ENCODE data around the gene PLEKHG2.

PLEKHG2 gene

DNA sequence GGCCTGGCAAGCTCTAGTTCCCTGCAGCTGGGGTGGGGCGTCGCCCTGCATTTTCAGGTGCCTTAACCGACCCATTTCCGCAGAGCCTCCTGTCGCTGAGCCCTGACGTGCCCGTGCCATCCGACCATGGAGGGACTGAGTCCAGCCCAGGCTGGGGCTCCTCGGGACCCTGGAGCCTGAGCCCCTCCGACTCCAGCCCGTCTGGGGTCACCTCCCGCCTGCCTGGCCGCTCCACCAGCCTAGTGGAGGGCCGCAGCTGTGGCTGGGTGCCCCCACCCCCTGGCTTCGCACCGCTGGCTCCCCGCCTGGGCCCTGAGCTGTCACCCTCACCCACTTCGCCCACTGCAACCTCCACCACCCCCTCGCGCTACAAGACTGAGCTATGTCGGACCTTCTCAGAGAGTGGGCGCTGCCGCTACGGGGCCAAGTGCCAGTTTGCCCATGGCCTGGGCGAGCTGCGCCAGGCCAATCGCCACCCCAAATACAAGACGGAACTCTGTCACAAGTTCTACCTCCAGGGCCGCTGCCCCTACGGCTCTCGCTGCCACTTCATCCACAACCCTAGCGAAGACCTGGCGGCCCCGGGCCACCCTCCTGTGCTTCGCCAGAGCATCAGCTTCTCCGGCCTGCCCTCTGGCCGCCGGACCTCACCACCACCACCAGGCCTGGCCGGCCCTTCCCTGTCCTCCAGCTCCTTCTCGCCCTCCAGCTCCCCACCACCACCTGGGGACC is 4.6 kb upstream of the PLEKHG2 start:
- DNase-seq: no peak

DNA sequence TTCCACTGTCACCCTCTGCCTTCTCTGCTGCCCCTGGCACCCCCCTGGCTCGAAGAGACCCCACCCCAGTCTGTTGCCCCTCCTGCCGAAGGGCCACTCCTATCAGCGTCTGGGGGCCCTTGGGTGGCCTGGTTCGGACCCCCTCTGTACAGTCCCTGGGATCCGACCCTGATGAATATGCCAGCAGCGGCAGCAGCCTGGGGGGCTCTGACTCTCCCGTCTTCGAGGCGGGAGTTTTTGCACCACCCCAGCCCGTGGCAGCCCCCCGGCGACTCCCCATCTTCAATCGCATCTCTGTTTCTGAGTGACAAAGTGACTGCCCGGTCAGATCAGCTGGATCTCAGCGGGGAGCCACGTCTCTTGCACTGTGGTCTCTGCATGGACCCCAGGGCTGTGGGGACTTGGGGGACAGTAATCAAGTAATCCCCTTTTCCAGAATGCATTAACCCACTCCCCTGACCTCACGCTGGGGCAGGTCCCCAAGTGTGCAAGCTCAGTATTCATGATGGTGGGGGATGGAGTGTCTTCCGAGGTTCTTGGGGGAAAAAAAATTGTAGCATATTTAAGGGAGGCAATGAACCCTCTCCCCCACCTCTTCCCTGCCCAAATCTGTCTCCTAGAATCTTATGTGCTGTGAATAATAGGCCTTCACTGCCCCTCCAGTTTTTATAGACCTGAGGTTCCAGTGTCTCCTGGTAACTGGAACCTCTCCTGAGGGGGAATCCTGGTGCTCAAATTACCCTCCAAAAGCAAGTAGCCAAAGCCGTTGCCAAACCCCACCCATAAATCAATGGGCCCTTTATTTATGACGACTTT is 3.9 kb upstream of the PLEKHG2 start:
- DNase-seq: no peak

DNA sequence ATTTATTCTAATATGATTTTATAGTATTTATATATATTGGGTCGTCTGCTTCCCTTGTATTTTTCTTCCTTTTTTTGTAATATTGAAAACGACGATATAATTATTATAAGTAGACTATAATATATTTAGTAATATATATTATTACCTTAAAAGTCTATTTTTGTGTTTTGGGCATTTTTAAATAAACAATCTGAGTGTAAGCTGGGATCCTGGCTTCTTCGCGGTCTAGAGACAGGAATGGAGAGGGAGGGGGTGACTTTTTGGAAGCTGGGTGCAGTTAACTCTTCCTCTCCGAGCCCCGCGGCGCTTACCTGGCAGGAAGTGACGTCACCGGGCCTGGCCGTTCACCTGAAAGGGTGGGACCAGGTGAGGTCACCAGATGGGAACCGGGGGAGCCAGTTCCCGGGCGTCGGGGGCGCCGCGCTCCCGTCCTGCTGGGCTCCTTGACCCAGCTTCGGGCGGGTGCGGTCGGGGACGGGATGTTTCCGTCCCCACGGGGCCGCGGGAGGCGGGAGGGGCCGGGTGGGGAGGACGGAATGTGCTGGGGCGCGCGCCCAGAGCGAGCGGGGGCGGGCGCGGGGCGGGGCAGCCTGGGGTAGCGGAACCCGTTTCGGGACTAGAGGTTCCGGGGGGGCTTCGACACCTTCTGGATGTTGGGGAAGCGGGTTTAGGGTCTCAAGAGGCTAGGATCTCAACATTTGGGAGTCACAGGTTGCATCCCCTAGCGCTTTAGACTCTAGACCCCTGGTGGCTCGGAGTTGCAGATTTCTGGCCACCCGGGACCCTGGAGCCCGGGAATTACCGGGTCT is 3.1 kb upstream of the PLEKHG2 start:
- DNase-seq: peak; percentile 86

DNA sequence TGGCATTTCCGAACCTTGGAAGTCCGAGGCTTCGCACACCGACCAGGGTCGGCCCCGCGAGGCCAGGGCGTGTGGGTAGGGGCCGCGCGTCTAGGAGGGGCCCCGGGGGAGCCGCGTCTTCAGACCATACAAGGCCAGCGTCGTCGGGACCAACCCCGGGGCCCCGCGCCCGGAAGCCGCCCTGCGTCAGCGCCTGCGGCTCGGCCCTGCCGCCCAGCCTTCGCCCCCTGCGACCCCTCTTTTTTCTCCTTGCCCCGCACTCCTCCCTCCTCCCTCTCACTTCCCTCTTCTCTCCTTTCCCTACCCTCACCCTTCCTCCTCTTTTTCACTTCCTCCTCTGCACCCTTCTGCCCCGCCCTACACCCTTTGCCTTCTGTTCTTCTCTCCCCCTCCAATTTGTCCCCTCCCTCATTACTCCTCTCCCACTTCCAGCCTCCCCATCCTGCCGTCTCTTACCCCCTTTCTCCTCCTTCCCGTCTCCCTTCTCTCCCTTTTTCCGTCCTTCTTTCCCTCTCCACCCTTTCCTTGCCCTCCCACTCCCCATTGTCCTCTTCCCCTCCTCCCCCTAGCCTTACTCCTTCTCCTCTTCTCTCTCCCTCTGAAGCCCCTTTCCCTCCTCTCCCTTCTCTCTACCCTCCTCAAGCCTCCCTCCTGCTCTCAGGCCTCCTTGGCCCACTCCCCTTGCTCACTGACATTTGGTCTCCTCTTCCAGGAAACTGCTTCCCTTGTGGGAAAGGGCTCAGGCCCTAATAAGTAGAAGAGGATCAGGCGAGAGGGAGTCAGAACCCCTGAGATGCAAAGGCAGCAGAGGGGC is 2.2 kb upstream of the PLEKHG2 start:
- DNase-seq: peak; percentile 43

DNA sequence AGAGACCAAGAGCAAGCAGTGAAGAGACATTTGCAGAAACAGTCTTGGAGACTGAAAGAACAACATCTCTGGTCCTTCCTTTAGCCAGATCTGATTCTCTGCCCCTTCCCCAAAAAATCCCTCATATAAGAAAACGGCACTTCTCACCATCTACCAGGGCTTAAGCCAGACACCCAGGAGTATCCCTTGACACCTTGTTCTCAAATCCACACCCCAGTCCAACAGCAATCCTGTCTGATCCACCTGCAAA is 1.7 kb upstream of the PLEKHG2 start:
- DNase-seq: no peak

DNA sequence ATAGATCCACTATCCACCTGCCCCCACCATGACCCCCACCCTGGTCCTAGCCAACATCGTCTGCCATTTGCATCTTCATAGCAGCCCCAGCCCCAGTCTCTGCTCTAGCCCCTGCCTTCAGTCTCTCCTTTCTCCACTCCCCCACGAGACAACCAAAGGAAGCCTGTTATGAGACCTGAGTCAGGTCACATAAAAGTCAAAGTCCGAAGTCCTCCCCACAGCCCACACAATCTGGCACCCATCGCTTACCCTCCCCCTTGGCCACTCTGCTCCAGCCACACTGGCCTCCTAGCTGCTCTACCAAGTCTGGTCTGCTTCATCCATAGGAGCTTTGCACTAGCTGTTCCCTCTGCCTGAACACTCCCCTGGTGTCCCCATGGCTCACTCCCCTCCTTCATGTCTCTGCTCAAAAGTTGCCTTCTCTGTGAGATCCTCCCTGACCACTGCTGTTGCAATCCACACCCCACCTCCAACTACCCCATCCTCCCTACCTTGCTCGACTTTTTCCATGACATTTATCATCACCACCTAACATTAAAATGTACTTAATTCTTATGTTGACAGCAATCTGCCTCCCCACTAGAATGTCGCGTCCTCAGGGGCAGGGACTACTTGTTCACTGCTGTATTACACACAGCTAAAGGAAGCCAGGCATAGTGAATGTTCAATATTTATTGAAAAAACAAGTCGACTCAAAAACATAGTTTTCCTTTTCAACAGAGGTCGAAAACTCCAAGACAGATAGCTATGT is 1.2 kb upstream of the PLEKHG2 start:
- no peak for DNase-seq

DNA sequence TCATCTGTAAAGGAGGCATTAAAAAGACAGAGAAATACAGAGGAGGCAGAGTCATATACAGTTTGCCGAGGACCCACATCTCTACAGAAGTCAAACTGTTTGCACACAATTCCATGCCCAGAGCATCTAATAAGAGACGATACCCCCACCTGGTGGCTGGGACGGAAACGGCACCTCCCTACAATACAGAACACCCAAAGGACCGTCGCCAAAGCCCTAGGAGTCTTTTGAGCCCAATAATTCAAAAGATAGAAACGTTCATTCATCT is 703 bp upstream of the PLEKHG2 start:
- DNase-seq: peak; percentile 100

DNA sequence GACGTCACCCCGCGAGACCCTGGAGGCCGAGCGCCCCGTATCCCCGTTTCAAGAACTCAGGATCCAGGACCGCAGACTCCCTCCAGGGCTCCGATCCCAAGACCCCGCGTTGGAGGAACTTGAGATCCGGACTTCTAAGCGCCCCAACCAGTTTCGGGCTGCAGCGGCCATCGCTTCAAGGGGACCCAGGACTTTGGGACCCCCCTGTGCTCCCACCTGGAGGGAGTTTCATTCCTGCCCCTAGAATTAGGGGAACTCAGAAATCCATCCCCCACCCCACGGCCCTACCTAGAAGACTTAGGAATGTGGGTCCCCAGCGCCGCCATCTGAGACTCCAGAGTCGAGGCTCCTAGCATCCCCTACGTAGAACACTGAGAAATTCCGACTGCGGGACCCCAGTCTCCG is 400 bp downstream of the PLEKHG2 start:
- DNase-seq: no peak

DNA sequence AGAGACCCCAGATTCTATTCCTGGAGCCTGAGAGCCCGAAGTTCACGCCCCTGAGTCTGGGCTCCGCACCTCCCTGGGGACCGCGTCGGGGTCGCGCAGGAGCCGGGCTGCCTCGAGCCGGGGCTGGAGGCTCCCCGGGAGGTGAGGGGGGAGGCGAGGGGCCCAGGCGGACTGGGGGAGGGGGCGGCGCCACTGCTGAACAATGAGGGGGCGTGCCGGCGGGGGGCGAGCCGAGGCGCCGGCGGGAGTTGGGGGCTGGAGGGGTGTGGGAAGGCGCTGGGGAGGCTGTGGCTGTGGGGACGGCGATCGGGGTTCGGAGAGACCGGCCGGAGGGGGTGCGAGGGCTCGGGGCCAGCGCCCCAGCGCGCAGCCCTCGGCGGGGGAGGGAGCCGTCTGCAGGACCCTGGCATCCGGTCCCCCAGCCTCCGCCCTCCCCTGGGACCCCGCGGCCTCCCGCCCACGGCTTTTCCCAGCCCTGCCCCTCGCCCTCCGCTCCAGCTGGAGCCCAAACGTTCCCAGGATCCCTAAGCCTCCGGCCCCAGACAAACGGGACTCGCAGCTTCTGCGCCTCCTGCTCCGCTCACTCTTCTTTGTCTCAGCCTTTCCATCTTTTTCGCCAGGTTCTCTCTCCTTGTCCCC is 922 bp downstream of the PLEKHG2 start:
- DNase-seq: peak; percentile 86

DNA sequence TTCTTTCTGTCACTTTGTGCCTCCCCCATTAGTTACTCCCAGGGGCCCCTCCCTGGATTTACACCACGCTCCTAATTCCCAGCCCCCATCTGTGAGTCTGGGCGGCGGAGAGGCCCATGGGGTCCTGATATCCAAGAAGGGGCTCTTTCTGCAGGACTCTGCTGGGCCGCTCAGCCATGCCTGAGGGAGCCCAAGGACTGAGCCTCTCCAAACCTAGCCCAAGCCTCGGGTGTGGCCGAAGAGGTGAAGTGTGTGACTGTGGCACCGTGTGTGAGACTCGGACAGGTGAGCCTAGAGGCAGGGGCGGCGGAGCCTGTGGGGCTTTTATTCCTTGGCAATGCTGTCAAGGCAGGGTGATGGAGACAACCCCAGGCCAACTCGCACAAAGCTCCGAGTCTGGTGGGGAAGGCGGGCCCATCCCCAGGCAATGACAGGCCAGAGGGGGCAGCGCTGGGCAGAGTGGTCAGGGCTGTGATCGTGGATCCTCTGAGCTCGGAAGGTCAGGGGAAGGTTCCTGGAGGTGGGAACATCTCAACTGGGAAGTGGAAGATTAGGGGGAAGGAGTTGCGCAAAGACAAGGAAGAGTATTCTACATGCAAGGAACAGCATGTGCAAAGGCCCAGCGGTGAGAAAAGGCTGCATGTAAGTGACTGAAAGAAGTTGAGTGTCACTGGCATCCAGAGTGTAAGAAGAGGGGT is 1.6 kb downstream of the PLEKHG2 start:
- DNase-seq: peak; percentile 87

DNA sequence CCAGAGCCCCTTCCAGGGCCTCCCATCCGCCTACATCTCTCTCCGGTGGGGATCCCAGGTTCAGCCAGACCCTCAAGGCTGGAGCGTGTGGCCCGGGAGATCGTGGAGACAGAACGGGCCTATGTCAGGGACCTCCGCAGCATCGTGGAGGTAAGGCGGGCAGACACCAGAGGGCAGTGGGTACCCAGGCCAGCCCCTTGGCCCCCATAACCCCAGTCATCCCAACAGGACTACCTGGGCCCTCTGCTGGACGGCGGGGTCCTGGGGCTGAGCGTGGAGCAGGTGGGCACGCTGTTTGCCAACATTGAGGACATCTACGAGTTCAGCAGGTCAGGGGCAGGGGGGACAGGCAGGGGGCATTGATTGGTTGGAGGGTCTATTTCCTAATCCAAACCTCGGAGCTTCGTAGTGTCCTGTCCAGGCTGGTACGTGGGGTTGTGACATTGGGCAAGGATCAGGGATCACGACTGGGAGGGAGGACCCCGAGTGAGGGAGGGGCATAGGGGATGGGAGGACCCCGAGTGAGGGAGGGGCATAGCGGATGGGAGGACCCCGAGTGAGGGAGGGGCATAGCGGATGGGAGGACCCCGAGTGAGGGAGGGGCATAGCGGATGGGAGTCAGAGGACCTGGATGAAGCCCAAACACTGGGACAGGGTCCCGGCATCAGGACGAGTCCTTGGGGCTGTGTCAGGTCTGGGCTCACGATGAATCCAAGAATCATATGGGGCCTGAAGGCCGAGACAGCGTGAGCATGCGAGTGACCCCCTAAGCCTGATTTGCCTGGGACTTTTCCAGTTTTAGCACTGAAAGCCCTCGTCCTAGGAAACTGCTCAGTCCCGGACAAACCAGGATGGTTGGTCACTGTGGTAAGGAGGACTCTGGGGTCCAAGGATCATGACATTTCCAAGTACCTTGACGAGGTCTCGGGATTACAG is 2.9 kb downstream of the PLEKHG2 start:
- no peak for DNase-seq

DNA sequence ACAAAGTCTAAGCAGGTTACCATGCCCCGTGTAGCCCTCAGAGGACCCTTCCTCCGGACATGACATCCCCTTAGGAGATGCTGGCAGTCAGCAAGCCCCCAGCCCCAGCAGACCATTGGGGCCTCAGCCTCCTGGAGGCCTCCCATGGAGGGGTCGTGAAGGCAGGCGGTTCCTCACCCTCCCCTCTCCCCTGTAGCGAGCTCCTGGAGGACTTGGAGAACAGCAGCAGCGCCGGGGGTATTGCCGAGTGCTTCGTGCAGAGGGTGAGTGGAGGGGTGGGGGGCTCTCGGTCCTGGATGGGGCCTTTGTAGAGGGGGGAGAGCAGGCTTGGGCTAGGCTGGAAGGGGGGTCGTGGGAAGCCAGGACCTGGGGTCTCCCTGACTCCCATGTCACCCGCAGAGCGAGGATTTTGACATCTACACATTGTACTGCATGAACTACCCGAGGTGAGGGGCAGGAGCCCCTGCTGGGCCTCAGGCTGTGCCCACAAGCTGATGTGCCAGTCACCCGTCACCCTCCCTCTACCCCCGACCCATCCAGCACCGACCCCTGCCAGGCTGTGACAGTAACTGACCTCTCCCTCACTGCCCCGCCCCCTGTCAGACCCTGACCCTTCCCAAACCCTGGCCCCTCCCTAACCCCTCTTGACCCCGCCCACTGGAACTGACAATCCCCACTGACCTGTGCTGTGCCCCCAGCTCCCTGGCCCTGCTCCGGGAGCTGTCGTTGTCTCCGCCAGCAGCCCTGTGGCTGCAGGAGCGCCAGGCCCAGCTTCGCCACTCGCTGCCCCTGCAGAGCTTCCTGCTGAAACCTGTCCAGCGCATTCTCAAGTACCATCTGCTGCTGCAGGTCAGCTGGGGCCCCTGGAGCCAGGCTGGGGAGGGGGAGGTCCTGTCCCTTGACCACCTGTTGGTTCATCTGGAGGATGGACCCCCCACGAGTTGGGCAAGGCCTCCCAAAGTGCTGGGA is 4.0 kb downstream of the PLEKHG2 start:
- DNase-seq: no peak

DNA sequence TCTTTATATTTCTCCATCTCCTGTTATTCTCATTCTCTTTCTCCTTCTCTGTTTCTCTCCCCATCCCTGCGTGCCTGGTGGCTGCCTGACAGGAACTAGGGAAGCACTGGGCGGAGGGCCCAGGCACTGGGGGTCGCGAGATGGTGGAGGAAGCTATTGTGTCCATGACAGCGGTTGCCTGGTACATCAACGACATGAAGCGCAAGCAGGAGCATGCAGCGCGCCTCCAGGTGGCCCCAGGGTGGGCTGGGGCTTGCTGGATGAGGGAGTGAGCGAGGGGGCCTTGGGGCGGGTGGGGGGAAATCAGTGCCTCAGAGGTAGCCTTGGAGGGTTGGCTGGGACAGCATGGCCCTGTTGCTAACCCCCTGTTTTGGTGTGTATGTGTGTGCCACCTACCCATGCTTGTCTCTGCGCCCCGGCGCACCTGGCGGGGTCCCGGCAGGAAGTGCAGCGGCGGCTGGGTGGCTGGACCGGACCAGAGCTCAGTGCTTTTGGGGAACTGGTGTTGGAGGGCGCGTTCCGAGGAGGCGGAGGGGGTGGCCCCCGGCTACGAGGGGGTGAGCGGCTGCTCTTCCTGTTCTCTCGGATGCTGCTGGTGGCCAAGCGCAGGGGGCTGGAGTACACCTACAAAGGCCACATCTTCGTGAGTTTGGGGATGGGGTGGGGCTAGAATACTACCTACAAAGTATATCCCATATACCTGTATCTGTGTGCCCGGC is 5.2 kb downstream of the PLEKHG2 start:
- DNase-seq: no peak

DNA sequence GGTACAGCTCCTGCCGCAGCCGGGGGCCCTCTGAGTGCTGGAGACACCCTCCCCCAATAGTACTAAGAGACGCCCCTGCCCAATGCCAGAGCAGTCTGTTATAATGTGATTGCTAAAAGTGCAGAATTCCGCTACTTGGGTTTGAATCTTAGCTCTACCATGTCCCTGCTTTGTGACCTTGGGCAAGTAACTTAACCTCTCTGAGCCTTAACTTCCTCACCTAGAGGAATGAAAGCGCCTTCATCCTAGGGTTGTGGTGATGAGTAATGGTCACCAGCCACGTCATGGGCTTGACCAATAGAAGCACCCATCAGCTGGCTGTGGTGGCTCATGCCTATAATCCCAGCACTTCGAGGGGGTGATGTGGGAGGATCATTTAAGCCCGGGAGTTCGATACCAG is 6.5 kb downstream of the PLEKHG2 start:
- no peak for DNase-seq

DNA sequence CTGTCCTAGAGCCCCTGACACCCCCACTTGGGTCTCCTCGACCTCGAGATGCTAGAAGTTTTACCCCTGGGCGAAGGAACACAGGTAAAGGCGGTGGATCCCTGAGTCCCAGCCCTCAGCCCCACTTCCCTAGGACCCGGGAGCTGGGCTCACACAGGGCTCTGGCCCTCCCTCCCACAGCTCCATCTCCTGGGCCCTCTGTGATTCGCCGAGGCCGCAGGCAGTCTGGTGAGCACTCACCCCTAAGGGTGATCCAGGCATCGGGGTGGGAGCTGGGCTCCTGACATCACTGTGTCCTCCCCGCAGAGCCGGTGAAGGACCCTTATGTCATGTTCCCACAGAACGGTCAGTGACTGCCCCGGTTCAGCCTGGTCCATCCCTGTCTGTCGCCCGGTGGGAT is 8.3 kb downstream of the PLEKHG2 start:
- no peak for DNase-seq

DNA sequence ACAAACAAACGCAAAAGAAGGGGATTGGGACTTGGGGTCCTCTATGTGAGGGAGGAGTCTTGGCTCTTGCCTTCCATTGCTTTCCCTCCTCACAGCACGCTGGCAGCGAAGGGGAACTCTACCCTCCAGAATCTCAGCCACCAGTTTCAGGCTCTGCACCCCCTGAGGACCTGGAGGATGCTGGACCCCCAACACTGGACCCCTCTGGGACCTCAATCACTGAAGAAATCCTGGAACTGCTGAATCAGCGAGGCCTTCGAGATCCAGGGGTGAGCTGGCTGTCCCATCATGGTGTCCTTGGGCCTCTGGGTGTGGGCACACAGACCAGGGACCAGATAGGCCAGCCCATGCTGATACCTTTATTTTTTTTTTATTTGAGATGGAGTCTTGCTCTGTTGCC is 9.6 kb downstream of the PLEKHG2 start:
- no peak for DNase-seq

DNA sequence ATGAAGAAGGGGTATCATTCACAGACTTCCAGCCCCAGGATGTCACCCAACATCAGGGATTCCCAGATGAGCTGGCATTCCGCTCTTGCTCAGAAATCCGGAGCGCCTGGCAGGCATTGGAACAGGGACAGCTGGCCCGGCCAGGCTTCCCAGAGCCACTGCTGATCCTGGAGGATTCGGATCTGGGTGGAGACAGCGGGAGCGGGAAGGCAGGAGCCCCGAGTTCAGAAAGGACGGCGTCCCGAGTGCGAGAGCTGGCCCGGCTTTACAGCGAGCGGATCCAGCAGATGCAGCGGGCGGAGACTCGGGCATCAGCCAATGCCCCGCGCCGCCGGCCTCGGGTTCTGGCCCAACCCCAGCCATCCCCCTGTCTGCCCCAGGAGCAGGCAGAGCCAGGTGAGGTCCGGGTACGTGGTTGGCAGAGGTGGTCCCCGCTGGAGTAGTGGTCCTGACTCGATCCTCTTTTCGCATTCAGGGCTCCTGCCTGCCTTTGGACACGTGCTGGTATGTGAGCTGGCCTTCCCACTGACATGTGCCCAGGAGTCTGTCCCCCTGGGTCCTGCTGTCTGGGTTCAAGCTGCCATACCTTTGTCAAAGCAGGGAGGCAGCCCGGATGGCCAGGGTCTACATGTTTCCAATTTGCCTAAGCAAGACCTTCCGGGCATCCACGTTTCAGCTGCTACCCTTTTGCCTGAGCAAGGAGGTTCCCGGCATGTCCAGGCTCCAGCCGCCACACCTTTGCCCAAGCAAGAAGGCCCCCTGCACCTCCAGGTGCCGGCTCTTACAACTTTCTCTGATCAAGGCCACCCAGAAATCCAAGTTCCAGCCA is 11.0 kb downstream of the PLEKHG2 start:
- DNase-seq: no peak

All from NCI-H2227 treated with DMSO at 0.1 percent for 48 hours (cell line).